GDM1 (cell line): ENCODE measurements around the gene SLC44A5.

ENCODE experiments used
- DNase-seq: peaks from one replicate; lab custom pipeline; 2025; lab: John Stamatoyannopoulos, UW

SLC44A5 gene

DNA sequence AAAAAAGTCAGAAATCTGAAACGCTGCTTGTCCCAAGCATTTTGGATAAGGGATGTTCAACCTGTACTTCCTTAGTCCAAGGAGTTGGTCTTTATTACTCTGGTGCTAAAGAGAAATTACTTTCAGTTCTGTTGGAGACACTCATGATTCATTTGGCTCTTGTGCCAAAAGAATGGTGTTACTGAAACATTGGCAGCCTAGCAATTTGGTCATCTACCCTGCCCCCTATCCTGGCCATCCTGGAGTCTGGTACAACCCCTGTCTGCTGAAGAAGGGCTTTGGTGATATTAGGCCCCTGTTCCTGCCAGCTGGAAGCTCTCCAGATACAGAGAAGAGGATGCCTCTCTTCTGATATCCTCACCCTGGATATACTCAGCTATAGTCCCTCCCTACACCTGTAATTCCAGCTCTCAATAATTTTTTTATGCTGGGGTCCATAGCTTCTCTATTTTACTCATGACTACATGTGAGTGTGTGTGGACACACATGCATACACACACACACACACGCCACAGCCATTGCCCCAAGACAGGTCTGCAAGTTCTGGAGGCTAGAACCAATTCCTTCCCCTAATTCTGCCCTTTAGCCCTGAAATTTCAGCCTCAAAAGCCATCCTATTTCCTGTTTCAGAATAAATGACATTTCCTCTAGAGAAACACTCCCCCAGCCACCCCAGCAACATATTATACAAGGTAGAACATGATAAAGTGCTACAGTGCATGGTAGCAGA lies 436.7 kb downstream of the SLC44A5 start:
- no peak for DNase-seq

- no peak for DNase-seq
Observed at GRCh38 chr1:75172556-75172955, 438.4 kb downstream of the SLC44A5 start.

DNA sequence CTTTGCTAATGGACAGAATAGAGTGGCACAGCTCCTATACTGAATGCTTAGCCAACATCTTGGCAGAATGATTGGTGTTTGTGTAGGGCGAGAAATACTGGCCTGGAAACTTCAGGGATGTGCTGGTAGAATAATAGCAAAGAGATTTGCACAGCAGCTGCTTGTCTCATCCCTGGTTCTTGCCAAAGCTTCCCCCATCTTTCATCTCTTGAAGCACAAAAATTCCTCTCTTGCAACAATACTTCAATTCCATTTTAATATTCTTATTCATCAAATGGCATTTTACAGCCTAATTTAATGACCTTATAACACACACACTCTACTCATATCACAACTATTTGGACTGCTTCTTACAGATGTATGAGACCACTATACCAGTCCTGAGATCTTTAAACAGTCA lies 439.0 kb downstream of the SLC44A5 start:
- DNase-seq: no peak

DNA sequence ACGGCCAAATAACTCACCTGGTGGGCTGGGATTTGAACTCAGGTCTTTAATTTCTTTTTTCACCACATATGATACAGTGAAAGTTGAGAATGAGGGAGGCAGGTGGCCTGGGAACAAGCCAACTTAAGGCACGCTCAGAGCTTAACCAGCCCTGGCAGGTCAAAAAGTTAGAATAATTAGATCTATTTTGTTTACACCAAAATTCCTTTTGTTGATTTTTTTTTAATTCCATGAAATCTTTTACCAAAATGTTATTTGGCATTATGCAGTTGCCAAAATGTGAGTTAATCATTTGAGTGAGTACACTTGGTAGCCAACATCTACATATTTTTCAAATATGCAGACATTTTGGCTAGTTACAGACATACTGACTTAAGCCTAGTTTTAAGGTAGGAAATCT lies 439.9 kb downstream of the SLC44A5 start:
- no peak for DNase-seq

DNA sequence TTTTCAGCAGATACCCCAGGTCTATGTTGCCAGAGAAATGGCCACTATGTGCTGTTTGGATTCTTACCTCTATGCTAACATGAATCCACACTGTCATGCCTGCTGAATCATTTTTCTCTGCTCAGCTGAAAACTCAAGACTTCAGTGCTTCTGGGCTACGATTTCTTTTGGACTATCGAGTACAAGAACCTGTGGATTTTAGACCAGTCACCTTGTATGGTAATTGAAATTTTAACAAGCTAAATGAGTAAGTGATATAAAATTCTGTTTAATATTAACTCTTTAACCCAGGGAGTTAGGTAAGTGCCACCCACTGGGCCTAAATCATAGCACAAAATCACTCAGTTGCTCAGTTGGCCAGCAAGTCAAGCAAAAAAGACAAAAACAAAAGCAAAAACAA lies 440.9 kb downstream of the SLC44A5 start:
- DNase-seq: no peak

GRCh38 chr1:75166821-75167220 lies 444.1 kb downstream of the SLC44A5 start:
- DNase-seq: no peak

DNA sequence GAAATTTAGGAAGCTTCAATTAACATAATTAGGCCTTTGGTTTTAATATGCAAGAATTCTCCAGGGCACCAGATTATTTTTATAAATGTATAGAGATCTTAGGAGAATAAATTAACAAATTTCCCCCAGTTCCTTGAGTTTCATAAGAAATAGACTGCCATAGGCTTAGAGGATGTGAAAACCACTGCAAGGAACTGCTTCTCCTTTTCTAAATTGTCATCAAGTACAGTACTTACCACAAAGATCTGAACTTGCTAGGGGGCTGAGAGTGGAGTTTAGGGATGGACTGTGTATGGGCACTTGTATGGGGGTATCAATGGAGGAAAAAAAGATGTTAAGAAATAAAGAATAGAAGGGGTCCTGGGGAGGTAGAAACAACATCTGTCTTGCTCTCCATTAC lies 445.6 kb downstream of the SLC44A5 start:
- DNase-seq: no peak

GRCh38 chr1:75159154-75159553 lies 451.8 kb downstream of the SLC44A5 start:
- DNase-seq: no peak
